NB4 (cell line): ENCODE measurements around the gene DAB2IP.

Experiments
- DNase-seq: peaks from one replicate; pipeline ENCODE4 v3.0.0; 2010; ENCODE audit warnings: low read depth
- H3K4me3 ChIP-seq: one replicate; pipeline ENCODE4 v1.5.1; 2011; ENCODE audit warnings: mild to moderate bottlenecking, low read depth, low read length, moderate library complexity
- MYC ChIP-seq: IDR thresholded peaks from 2 replicates; pipeline ENCODE4 v1.6.1; 2011; ENCODE audit warnings: low read depth, low read length
- POLR2A ChIP-seq: IDR thresholded peaks from 2 replicates; pipeline ENCODE4 v1.6.1; 2011; ENCODE audit warnings: mild to moderate bottlenecking; ENCODE audit not compliant: insufficient read length; ENCODE audit errors: extremely low read depth
- TF ChIP-seq, protein P1 (sequence below): IDR thresholded peaks from one replicate; pipeline ENCODE4 v1.5.1; 2012; ENCODE audit warnings: low read depth, low read length
- TF ChIP-seq, protein P2 (sequence below): IDR thresholded peaks from 2 replicates; pipeline ENCODE4 v1.6.1; 2011; ENCODE audit warnings: low read depth, low read length

The DAB2IP gene

DNA sequence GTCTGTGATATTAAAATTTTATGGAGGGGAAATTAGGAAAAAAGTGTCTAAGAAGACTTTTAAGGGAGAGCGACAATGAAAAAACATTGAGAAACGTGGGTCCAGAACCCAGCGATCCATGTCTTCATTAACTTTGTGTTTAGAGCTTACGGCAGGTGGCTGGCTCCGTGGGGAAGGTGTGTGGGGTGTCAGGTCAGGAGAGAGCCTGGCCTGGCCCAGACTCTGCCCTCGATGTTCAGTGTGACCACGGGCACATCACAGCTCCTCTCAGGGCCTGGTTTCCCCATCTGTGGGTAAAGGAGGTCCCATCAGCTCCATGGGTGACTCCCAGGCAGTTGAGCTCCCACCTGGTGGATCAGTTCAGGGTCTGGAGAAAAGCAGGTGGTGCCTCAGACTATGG lies 22.1 kb downstream of the DAB2IP start:
- no peak overlapping the region for H3K4me3 ChIP-seq
- TF ChIP-seq MYC (no peak), POLR2A (no peak)
- TF ChIP-seq, protein P1, sequence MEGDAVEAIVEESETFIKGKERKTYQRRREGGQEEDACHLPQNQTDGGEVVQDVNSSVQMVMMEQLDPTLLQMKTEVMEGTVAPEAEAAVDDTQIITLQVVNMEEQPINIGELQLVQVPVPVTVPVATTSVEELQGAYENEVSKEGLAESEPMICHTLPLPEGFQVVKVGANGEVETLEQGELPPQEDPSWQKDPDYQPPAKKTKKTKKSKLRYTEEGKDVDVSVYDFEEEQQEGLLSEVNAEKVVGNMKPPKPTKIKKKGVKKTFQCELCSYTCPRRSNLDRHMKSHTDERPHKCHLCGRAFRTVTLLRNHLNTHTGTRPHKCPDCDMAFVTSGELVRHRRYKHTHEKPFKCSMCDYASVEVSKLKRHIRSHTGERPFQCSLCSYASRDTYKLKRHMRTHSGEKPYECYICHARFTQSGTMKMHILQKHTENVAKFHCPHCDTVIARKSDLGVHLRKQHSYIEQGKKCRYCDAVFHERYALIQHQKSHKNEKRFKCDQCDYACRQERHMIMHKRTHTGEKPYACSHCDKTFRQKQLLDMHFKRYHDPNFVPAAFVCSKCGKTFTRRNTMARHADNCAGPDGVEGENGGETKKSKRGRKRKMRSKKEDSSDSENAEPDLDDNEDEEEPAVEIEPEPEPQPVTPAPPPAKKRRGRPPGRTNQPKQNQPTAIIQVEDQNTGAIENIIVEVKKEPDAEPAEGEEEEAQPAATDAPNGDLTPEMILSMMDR: no peak
- TF ChIP-seq, protein P2, sequence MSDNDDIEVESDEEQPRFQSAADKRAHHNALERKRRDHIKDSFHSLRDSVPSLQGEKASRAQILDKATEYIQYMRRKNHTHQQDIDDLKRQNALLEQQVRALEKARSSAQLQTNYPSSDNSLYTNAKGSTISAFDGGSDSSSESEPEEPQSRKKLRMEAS: no peak
- DNase-seq: no peak

DNA sequence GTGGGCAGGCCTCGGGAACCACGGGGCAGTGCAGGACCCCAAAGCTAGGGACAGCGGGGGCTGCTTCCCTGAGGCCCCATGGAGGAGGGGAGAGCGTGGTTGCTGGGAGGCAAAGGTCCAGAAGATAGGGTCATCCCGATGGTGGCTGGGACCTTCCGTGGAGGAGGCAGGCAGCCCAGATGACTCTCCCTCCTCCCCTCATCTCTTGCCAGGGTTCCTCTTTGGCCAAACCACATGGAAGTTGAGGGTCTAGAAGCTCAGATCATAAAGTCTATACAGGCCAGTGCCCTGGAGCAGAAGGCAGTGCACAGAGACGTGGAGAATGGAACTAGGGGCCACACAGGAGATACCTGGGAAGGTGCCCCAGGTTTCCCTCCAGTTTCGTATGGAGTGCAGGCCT lies 22.6 kb downstream of the DAB2IP start:
- no peak for DNase-seq
- H3K4me3 ChIP-seq: no peak overlapping the region
- no peak for TF ChIP-seq POLR2A
- TF ChIP-seq, protein P1: no peak
- TF ChIP-seq, protein P2: no peak
- no peak for TF ChIP-seq MYC

DNA sequence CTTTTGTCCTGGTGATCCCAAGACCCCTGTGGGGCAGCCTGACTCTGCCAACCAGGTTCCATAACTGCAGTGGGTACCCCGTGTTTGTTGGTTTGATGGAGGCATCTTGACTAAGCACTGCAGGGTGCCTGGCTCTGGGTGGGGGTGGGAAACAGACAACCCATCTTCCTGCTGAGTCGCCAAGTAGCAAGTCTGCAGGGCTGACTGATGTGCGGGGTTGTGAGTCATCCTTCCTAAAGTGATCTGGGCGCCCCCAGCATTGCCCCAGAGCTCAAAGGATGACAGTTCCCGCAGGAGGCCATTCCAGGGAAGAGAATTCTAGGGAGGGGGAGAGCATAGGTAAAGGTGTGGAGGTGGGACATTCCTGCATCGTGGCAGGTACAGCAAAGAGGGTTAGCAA lies 23.5 kb downstream of the DAB2IP start:
- DNase-seq: peak; percentile 50
- TF ChIP-seq, protein P2: no peak
- TF ChIP-seq MYC (no peak), POLR2A (no peak)
- TF ChIP-seq, protein P1: no peak
- H3K4me3 ChIP-seq: no peak overlapping the region

DNA sequence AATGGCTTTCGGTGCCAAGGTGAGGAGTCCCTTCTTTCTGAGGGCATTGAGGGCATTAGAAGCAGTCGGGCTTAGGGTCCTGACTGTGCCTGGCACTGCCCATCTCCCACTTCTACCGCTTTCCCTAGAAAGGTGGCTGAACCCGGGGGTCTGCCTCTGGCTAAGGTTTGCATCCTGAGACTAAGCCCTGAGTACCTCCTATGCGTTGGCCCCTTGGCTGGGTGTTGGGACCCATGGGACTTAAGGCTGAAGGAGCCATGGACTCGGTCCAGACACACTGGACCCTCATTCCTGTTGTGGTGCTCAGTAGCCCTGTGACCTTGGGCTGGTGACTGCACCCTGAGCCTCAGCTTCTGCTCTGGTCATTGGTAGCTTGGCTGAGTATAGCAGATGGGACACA lies 23.9 kb downstream of the DAB2IP start:
- TF ChIP-seq, protein P2: no peak
- TF ChIP-seq POLR2A (no peak), MYC (no peak)
- no peak for DNase-seq
- H3K4me3 ChIP-seq: no peak overlapping the region

DNA sequence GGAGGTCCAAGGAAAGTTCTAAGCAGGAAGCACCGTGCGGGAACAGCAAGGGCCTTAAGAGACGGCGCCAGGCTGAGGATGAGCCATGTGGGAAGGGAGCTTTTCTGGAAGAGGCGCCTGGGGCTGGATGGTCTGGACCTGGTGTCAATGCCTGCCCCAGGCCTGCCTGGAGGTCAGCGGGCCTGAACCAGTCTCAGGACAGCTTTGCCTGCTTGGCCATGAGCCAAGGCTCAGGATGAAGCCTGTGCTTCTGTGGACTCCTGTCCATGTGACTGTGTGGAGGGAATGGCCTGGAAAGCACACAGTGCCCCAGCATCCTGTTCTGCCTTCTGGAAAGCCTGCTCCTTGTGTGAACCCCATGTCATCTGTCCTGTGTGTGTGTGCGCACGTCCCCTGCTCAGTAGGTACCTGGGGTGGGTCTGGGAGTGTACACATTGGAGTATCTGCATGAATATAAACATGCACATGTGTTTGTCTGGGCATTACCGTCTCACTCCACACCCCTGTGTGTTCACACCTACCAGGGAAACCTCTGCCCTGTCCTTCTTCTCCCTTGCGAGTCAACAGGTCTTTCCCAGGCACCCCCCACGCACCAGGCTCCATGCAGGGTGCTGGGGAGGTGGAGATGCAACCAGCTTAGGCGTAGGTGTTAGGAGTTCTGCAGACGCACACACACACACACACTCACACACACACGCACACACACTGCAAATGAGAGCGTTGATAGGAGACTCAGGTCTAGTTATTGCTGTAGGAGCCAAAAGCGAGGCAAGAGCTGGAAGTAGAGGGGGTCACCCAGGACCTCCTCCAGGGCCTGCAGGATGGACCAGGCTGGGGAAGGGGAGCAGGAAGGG lies 24.8 kb downstream of the DAB2IP start:
- no peak overlapping the region for H3K4me3 ChIP-seq
- no peak for DNase-seq
- TF ChIP-seq, protein P2: no peak
- TF ChIP-seq, protein P1: no peak
- TF ChIP-seq POLR2A: no peak
- no peak for TF ChIP-seq MYC

DNA sequence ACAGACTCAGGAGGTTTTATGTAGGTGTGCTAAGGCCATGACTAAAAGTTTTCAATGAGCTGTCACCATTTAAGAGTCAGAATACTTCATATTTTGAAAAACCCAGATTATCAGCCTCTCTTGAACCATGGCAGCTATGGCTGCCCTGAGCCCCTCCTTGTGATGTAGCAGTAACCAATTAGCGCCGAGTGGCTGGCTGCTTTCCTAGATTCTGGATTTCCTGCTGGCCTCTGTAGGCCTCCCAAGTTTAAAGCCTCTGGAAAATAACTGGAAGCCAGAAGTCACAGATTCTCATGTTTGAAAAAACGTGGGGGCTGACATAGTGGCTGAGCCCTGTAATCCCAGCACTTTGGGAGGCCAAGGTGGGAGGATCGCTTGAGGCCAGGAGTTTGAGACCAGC lies 25.5 kb downstream of the DAB2IP start:
- H3K4me3 ChIP-seq: no peak overlapping the region
- TF ChIP-seq, protein P2: no peak
- TF ChIP-seq MYC (no peak), POLR2A (no peak)
- TF ChIP-seq, protein P1: no peak
- DNase-seq: no peak
